GM23338 (cell line): Measurements from ENCODE around the gene MLANA. TPM values are rescaled to one million over a fixed set of nuclear protein-coding genes. Genes with fewer than 3 reads are reported as not detected.

Experiments used
- ATAC-seq: fragments of 200-7000 bp; cut with Tn5 transposase; 3 replicates; pipeline ENCODE4 v1.9.1; 2020
- DNase-seq: peaks from one replicate; pipeline ENCODE4 v3.0.0-alpha.2; 2015; ENCODE audit warnings: low spot score
- H2AFZ ChIP-seq: fragments of 200-600 bp; sonication (generic); 2 replicates; pipeline ENCODE4 v1.8.0; 2016; ENCODE audit warnings: antibody characterized with exemption, mild to moderate bottlenecking, moderate library complexity
- H3F3A ChIP-seq: fragments of 200-600 bp; sonication (generic); replicated peaks from 2 replicates; pipeline ENCODE4 v1.8.0; 2017; ENCODE audit warnings: antibody characterized with exemption, mixed run types, low read depth
- H3K27ac ChIP-seq: fragments of 200-600 bp; sonication (generic); 2 replicates; pipeline ENCODE4 v1.6.1; 2016; ENCODE audit warnings: low read depth
- H3K27me3 ChIP-seq: fragments of 200-600 bp; sonication (generic); 2 replicates; pipeline ENCODE4 v1.8.0; 2016; ENCODE audit warnings: mild to moderate bottlenecking, mixed run types, moderate library complexity; ENCODE audit not compliant: insufficient read depth
- H3K36me3 ChIP-seq: fragments of 200-600 bp; sonication (generic); 2 replicates; pipeline ENCODE4 v1.8.0; 2016; ENCODE audit warnings: mild to moderate bottlenecking; ENCODE audit not compliant: insufficient read depth
- H3K4me1 ChIP-seq: fragments of 200-600 bp; sonication (generic); 2 replicates; pipeline ENCODE4 v1.8.0; 2016; ENCODE audit warnings: mild to moderate bottlenecking, moderate library complexity; ENCODE audit not compliant: insufficient read depth
- H3K4me2 ChIP-seq: fragments of 200-600 bp; sonication (generic); 2 replicates; pipeline ENCODE4 v1.7.1; 2017; ENCODE audit warnings: mixed run types
- H3K4me3 ChIP-seq: fragments of 200-600 bp; sonication (generic); 2 replicates; pipeline ENCODE4 v1.6.1; 2016; ENCODE audit warnings: mixed run types
- H3K79me2 ChIP-seq: fragments of 200-600 bp; sonication (generic); replicated peaks from 2 replicates; pipeline ENCODE4 v1.8.0; 2017; ENCODE audit warnings: mild to moderate bottlenecking; ENCODE audit not compliant: insufficient read depth
- H3K9me2 ChIP-seq: fragments of 200-600 bp; sonication (generic); 2 replicates; pipeline ENCODE4 v1.8.0; 2017; ENCODE audit not compliant: insufficient read depth
- H4K20me1 ChIP-seq: fragments of 200-600 bp; sonication (generic); replicated peaks from 2 replicates; pipeline ENCODE4 v1.8.0; 2017; ENCODE audit warnings: mild to moderate bottlenecking; ENCODE audit not compliant: insufficient read depth
- H3K27ac Mint-ChIP-seq: 2 replicates; pipeline ENCODE4 v1.8.0; 2020; ENCODE audit warnings: inconsistent platforms, mild to moderate bottlenecking, moderate library complexity, mixed read lengths
- H3K27me3 Mint-ChIP-seq: 3 replicates; pipeline ENCODE4 v1.8.0; 2022; ENCODE audit warnings: low read depth, mild to moderate bottlenecking, moderate library complexity, mixed read lengths, inconsistent platforms; ENCODE audit not compliant: insufficient read depth, poor library complexity
- H3K36me3 Mint-ChIP-seq: 3 replicates; pipeline ENCODE4 v1.8.0; 2021; ENCODE audit warnings: low read depth, mild to moderate bottlenecking, inconsistent platforms, moderate library complexity, mixed read lengths
- H3K4me1 Mint-ChIP-seq: 3 replicates; pipeline ENCODE4 v1.8.0; 2020; ENCODE audit warnings: mild to moderate bottlenecking, inconsistent platforms, mixed read lengths
- H3K4me3 Mint-ChIP-seq: 3 replicates; pipeline ENCODE4 v1.8.0; 2021; ENCODE audit warnings: moderate library complexity, mild to moderate bottlenecking, inconsistent platforms, mixed read lengths
- H3K9me3 Mint-ChIP-seq: 3 replicates; pipeline ENCODE4 v1.8.0; 2020; ENCODE audit warnings: moderate library complexity, mild to moderate bottlenecking, inconsistent platforms, mixed read lengths
- CREB1 ChIP-seq: fragments of 250-450 bp; sonication (Bioruptor Pico); IDR thresholded peaks from 2 replicates; pipeline ENCODE4 v1.5.0; 2020; ENCODE audit warnings: low read depth, mild to moderate bottlenecking, moderate library complexity
- CTCF ChIP-seq, 2 experiments: fragments of 200-600 bp in 1 of 2; sonication (generic) in 1 of 2; conservative IDR thresholded peaks; 2 replicates each; pipeline versions ENCODE4 v1.5.1 to v1.6.1; 2016 to 2017; ENCODE audit warnings: antibody characterized with exemption in 2 of 2, low read depth in 2 of 2, mild to moderate bottlenecking in 2 of 2, moderate library complexity in 1 of 2
- EZH2 ChIP-seq: fragments of 200-600 bp; sonication (generic); IDR thresholded peaks from one replicate; pipeline ENCODE4 v1.8.0; 2017; ENCODE audit warnings: antibody characterized with exemption, mild to moderate bottlenecking, low read depth; ENCODE audit not compliant: unreplicated experiment
- JUNB ChIP-seq: IDR thresholded peaks from one replicate; pipeline ENCODE4 v1.6.1; 2016; ENCODE audit warnings: antibody characterized with exemption; ENCODE audit not compliant: unreplicated experiment
- NANOG ChIP-seq: IDR thresholded peaks from 2 replicates; pipeline ENCODE4 v1.6.1; 2016; ENCODE audit warnings: antibody characterized with exemption, borderline replicate concordance
- STAT1 ChIP-seq: IDR thresholded peaks from one replicate; pipeline ENCODE4 v1.6.1; 2016; ENCODE audit warnings: antibody characterized with exemption; ENCODE audit not compliant: unreplicated experiment
- ZNF114 ChIP-seq: fragments of 250-450 bp; sonication (Bioruptor Pico); IDR thresholded peaks from 2 replicates; pipeline ENCODE4 v1.5.0; 2020; ENCODE audit warnings: mild to moderate bottlenecking, moderate library complexity
- polyA plus RNA-seq: library from polyadenylated mRNA; unstranded; fragments of >200 nt; fragmentation: Nextera tagmentation; extraction: Ambion mirVana; gene quantifications from 2 replicates; pipeline ENCODE4 v1.2.1, GENCODE V29; 2016
- total RNA-seq: library from RNA; depleted of rRNA; stranded (reverse); fragments of >200 nt; shearing (Covaris generic); gene quantifications from 2 replicates; pipeline ENCODE4 v1.2.3, GENCODE V29; 2014
- TF ChIP-seq, protein P1 (sequence below): IDR thresholded peaks from one replicate; pipeline ENCODE4 v1.6.1; 2018; ENCODE audit warnings: antibody characterized with exemption; ENCODE audit not compliant: unreplicated experiment
- TF ChIP-seq, protein P2 (sequence below): fragments of 250-450 bp; sonication (Bioruptor Pico); IDR thresholded peaks from 2 replicates; pipeline ENCODE4 v1.5.0; 2020; ENCODE audit warnings: mild to moderate bottlenecking, moderate library complexity

MLANA gene
- total and polyA plus RNA-seq, 2 experiments from 2014 or later, result not detected

GRCh38 chr9:5908918-5909317, 18.2 kb downstream of the MLANA start:
- H3K4me1 Mint-ChIP-seq, result no peaks in the 10 kb centered on the region
- H3F3A ChIP-seq, result no peaks in the 10 kb centered on the region

GRCh38 chr9:5909976-5910375, 19.3 kb downstream of the MLANA start:
- H2AFZ ChIP-seq, result no peak overlapping the region
- DNase-seq (no peak), ATAC-seq (no peak)
- H3K4me2 ChIP-seq, result no peak overlapping the region
- Mint-ChIP-seq H3K4me1 (no peaks in the 10 kb centered on the region), H3K36me3 (no peaks in the 10 kb centered on the region), H3K27me3 (no peaks in the 10 kb centered on the region), H3K4me3 (no peak overlapping the region), H3K9me3 (no peaks in the 10 kb centered on the region), H3K27ac (no peak overlapping the region)
- H3K27me3 ChIP-seq, result no peaks in the 10 kb centered on the region
- no peak overlapping the region for H3K4me3 ChIP-seq
- H3K36me3 ChIP-seq, result no peaks in the 10 kb centered on the region
- H4K20me1 ChIP-seq, result no peaks in the 10 kb centered on the region
- H3K9me2 ChIP-seq, result no peaks in the 10 kb centered on the region
- no peak overlapping the region for H3K27ac ChIP-seq
- no peaks in the 10 kb centered on the region for H3K4me1 ChIP-seq
- H3F3A ChIP-seq, result no peaks in the 10 kb centered on the region
- no peaks in the 10 kb centered on the region for H3K79me2 ChIP-seq
- TF ChIP-seq NANOG, result no peak
- TF ChIP-seq, protein P1, sequence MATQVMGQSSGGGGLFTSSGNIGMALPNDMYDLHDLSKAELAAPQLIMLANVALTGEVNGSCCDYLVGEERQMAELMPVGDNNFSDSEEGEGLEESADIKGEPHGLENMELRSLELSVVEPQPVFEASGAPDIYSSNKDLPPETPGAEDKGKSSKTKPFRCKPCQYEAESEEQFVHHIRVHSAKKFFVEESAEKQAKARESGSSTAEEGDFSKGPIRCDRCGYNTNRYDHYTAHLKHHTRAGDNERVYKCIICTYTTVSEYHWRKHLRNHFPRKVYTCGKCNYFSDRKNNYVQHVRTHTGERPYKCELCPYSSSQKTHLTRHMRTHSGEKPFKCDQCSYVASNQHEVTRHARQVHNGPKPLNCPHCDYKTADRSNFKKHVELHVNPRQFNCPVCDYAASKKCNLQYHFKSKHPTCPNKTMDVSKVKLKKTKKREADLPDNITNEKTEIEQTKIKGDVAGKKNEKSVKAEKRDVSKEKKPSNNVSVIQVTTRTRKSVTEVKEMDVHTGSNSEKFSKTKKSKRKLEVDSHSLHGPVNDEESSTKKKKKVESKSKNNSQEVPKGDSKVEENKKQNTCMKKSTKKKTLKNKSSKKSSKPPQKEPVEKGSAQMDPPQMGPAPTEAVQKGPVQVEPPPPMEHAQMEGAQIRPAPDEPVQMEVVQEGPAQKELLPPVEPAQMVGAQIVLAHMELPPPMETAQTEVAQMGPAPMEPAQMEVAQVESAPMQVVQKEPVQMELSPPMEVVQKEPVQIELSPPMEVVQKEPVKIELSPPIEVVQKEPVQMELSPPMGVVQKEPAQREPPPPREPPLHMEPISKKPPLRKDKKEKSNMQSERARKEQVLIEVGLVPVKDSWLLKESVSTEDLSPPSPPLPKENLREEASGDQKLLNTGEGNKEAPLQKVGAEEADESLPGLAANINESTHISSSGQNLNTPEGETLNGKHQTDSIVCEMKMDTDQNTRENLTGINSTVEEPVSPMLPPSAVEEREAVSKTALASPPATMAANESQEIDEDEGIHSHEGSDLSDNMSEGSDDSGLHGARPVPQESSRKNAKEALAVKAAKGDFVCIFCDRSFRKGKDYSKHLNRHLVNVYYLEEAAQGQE, result no peak
- TF ChIP-seq JUNB, result no peak
- TF ChIP-seq CREB1 (CRISPR knock-in tag), result no peak
- TF ChIP-seq, protein P2, sequence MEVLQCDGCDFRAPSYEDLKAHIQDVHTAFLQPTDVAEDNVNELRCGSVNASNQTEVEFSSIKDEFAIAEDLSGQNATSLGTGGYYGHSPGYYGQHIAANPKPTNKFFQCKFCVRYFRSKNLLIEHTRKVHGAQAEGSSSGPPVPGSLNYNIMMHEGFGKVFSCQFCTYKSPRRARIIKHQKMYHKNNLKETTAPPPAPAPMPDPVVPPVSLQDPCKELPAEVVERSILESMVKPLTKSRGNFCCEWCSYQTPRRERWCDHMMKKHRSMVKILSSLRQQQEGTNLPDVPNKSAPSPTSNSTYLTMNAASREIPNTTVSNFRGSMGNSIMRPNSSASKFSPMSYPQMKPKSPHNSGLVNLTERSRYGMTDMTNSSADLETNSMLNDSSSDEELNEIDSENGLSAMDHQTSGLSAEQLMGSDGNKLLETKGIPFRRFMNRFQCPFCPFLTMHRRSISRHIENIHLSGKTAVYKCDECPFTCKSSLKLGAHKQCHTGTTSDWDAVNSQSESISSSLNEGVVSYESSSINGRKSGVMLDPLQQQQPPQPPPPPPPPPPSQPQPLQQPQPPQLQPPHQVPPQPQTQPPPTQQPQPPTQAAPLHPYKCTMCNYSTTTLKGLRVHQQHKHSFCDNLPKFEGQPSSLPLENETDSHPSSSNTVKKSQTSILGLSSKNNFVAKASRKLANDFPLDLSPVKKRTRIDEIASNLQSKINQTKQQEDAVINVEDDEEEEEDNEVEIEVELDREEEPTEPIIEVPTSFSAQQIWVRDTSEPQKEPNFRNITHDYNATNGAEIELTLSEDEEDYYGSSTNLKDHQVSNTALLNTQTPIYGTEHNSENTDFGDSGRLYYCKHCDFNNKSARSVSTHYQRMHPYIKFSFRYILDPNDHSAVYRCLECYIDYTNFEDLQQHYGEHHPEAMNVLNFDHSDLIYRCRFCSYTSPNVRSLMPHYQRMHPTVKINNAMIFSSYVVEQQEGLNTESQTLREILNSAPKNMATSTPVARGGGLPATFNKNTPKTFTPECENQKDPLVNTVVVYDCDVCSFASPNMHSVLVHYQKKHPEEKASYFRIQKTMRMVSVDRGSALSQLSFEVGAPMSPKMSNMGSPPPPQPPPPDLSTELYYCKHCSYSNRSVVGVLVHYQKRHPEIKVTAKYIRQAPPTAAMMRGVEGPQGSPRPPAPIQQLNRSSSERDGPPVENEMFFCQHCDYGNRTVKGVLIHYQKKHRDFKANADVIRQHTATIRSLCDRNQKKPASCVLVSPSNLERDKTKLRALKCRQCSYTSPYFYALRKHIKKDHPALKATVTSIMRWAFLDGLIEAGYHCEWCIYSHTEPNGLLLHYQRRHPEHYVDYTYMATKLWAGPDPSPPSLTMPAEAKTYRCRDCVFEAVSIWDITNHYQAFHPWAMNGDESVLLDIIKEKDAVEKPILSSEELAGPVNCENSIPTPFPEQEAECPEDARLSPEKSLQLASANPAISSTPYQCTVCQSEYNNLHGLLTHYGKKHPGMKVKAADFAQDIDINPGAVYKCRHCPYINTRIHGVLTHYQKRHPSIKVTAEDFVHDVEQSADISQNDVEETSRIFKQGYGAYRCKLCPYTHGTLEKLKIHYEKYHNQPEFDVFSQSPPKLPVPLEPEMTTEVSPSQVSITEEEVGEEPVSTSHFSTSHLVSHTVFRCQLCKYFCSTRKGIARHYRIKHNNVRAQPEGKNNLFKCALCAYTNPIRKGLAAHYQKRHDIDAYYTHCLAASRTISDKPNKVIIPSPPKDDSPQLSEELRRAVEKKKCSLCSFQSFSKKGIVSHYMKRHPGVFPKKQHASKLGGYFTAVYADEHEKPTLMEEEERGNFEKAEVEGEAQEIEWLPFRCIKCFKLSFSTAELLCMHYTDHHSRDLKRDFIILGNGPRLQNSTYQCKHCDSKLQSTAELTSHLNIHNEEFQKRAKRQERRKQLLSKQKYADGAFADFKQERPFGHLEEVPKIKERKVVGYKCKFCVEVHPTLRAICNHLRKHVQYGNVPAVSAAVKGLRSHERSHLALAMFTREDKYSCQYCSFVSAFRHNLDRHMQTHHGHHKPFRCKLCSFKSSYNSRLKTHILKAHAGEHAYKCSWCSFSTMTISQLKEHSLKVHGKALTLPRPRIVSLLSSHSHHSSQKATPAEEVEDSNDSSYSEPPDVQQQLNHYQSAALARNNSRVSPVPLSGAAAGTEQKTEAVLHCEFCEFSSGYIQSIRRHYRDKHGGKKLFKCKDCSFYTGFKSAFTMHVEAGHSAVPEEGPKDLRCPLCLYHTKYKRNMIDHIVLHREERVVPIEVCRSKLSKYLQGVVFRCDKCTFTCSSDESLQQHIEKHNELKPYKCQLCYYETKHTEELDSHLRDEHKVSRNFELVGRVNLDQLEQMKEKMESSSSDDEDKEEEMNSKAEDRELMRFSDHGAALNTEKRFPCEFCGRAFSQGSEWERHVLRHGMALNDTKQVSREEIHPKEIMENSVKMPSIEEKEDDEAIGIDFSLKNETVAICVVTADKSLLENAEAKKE (CRISPR knock-in tag), result no peak
- no peak for TF ChIP-seq ZNF114
- no peak for TF ChIP-seq STAT1

More at GRCh38 chr9:5908918-5909317, 18.2 kb downstream of the MLANA start:
- Histone ChIP-seq H3K9me2 (no peaks in the 10 kb centered on the region), H3K4me2 (no peak overlapping the region), H3K4me3 (no peak overlapping the region), H3K4me1 (no peaks in the 10 kb centered on the region), H2AFZ (no peak overlapping the region), H3K36me3 (no peaks in the 10 kb centered on the region), H3K27ac (no peak overlapping the region), H4K20me1 (no peaks in the 10 kb centered on the region), H3K27me3 (no peaks in the 10 kb centered on the region), H3K79me2 (no peaks in the 10 kb centered on the region)
- no peaks in the 10 kb centered on the region for H3K27me3 Mint-ChIP-seq
- DNase-seq (no peak), ATAC-seq (no peak)
- no peaks in the 10 kb centered on the region for H3K36me3 Mint-ChIP-seq
- TF ChIP-seq JUNB (no peak), CTCF (conservative IDR thresholded peaks at IDR 0.05; ENCODE audit: low read depth in 2 of 2) (no peak), EZH2 (no peak)
- no peaks in the 10 kb centered on the region for H3K9me3 Mint-ChIP-seq
- no peak overlapping the region for H3K27ac Mint-ChIP-seq
- H3K4me3 Mint-ChIP-seq, result no peak overlapping the region
